Gastroesophageal sphincter (tissue), 3 donors: ENCODE results near the gene STX8.

Source experiments
- EP300 ChIP-seq: sonication (generic); formaldehyde crosslinking; IDR thresholded peaks from one replicate; pipeline ENCODE4 v1.6.1; 2017; ENCODE audit warnings: antibody characterized with exemption, mild to moderate bottlenecking
- POLR2A ChIP-seq, 2 donors: fragments of 450-650 bp; IDR thresholded peaks; one replicate each; pipeline ENCODE4 v1.6.1; 2017; ENCODE audit warnings: antibody characterized with exemption in 2 of 2, mild to moderate bottlenecking in 2 of 2, moderate library complexity in 1 of 2
- TF ChIP-seq, protein P1 (sequence below), 4 experiments: fragments of 200-600 bp in 2 of 4; fragments of 450-650 bp in 2 of 4; sonication (generic) in 1 of 4; IDR thresholded peaks; one replicate each; pipeline ENCODE4 v1.5.1; 2017 to 2019; ENCODE audit warnings: antibody characterized with exemption in 4 of 4, mild to moderate bottlenecking in 2 of 4, moderate library complexity in 2 of 4

DNA sequence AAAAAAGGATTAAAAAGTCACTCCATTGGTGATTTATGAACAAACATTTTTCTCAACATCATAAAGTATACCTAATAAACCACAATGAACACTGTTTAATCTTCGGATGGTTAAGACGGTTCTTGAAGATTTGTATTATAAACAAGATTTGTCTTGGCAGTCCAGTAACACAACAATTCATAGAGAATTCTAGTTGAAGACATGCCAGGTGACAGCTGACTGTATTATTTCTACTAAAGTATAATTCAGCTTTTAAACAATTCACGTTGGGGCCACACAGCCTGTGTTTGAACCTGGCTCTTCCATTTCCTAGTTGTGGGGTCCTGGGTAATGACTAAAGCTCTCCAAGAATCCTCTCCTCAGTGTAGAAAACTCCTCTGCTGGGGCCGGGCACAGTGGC lies 22.0 kb downstream of the STX8 start:
- TF ChIP-seq, protein P1, sequence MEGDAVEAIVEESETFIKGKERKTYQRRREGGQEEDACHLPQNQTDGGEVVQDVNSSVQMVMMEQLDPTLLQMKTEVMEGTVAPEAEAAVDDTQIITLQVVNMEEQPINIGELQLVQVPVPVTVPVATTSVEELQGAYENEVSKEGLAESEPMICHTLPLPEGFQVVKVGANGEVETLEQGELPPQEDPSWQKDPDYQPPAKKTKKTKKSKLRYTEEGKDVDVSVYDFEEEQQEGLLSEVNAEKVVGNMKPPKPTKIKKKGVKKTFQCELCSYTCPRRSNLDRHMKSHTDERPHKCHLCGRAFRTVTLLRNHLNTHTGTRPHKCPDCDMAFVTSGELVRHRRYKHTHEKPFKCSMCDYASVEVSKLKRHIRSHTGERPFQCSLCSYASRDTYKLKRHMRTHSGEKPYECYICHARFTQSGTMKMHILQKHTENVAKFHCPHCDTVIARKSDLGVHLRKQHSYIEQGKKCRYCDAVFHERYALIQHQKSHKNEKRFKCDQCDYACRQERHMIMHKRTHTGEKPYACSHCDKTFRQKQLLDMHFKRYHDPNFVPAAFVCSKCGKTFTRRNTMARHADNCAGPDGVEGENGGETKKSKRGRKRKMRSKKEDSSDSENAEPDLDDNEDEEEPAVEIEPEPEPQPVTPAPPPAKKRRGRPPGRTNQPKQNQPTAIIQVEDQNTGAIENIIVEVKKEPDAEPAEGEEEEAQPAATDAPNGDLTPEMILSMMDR (IDR thresholded peaks at IDR 0.05), result no peak
- TF ChIP-seq POLR2A (IDR thresholded peaks at IDR 0.05), result no peak
- no peak for TF ChIP-seq EP300
